Caco-2 (cell line): ENCODE data around the gene THRB. TPM values are rescaled to one million over a fixed set of nuclear protein-coding genes. Genes with fewer than 3 reads are reported as not detected.

Source experiments
- BruUV-seq: library from RNA; stranded (reverse); fragments of 400-500 nt; replicated peaks from 2 replicates; lab custom pipeline; 2021; lab: Mats Ljungman, UMichigan
- CTCF ChIA-PET: fragments of 300-600 bp; sonication (Branson Sonifier 250); formaldehyde crosslinking; loops from one replicate; lab custom pipeline; 2022; ENCODE audit warnings: antibody characterized with exemption; lab: Charles Lee
- POLR2A ChIA-PET: fragments of 300-600 bp; sonication (Branson Sonifier 250); formaldehyde crosslinking; loops from one replicate; lab custom pipeline; 2022; ENCODE audit warnings: antibody characterized with exemption; lab: Charles Lee
- DNase-seq, 2 experiments: peaks; one replicate each; pipeline versions ENCODE4 v3.0.0 to v3.0.0-alpha.2; 2020 to 2022
- H3K27me3 ChIP-seq: replicated peaks from 2 replicates; pipeline ENCODE4 v1.6.0; 2011; ENCODE audit warnings: low read length; ENCODE audit not compliant: control insufficient read depth, insufficient read depth
- H3K36me3 ChIP-seq: 2 replicates; pipeline ENCODE4 v1.5.1; 2011; ENCODE audit warnings: low read length; ENCODE audit not compliant: control insufficient read depth, insufficient read depth
- H3K4me1 ChIP-seq: fragments of 250-450 bp; sonication (Bioruptor Pico); 2 replicates; pipeline ENCODE4 v1.5.1; 2020; ENCODE audit warnings: mild to moderate bottlenecking
- H3K4me3 ChIP-seq: 2 replicates; pipeline ENCODE4 v1.5.1; 2011; ENCODE audit warnings: low read depth, mild to moderate bottlenecking, control low read depth, low read length
- H3K9me3 ChIP-seq: fragments of 250-450 bp; sonication (Bioruptor Pico); 2 replicates; pipeline ENCODE4 v1.5.1; 2020; ENCODE audit warnings: mild to moderate bottlenecking, moderate library complexity
- H3K27ac Mint-ChIP-seq: one replicate; pipeline ENCODE4 v1.8.0; 2022; ENCODE audit warnings: mixed read lengths; ENCODE audit not compliant: unreplicated experiment
- H3K27me3 Mint-ChIP-seq: one replicate; pipeline ENCODE4 v1.8.0; 2022; ENCODE audit warnings: mixed read lengths; ENCODE audit not compliant: insufficient read depth, unreplicated experiment
- H3K36me3 Mint-ChIP-seq: one replicate; pipeline ENCODE4 v1.8.0; 2022; ENCODE audit warnings: mild to moderate bottlenecking, mixed read lengths; ENCODE audit not compliant: insufficient read depth, unreplicated experiment
- H3K4me1 Mint-ChIP-seq: one replicate; pipeline ENCODE4 v1.8.0; 2022; ENCODE audit warnings: low read depth, mixed read lengths; ENCODE audit not compliant: unreplicated experiment
- H3K4me3 Mint-ChIP-seq: one replicate; pipeline ENCODE4 v1.8.0; 2022; ENCODE audit warnings: mild to moderate bottlenecking, moderate library complexity, mixed read lengths; ENCODE audit not compliant: unreplicated experiment
- H3K9me3 Mint-ChIP-seq: one replicate; pipeline ENCODE4 v1.8.0; 2022; ENCODE audit warnings: mixed read lengths; ENCODE audit not compliant: unreplicated experiment
- CTCF ChIP-seq, 2 experiments: fragments of 200-600 bp in 1 of 2; IDR thresholded peaks; 1 replicate in 1 of 2; 2 replicates in 1 of 2; pipeline versions ENCODE4 v1.5.1 to v1.8.0; 2011 to 2022; ENCODE audit warnings: antibody characterized with exemption in 1 of 2, control low read depth in 1 of 2, inconsistent platforms in 1 of 2, low read depth in 1 of 2, low read length in 1 of 2, mild to moderate bottlenecking in 1 of 2, moderate library complexity in 1 of 2; ENCODE audit not compliant: insufficient read depth in 1 of 2, severe bottlenecking in 1 of 2, unreplicated experiment in 1 of 2
- intact Hi-C: fragments of 100-400 bp; cut with micrococcal nuclease; formaldehyde crosslinking; loops from one replicate; pipeline ENCODE4 v1.10.0; 2022; ENCODE audit not compliant: unreplicated experiment
- total RNA-seq: library from RNA; stranded (reverse); gene quantifications from 2 replicates; pipeline ENCODE4 v1.2.3, GENCODE V29; 2022

THRB gene
- total RNA-seq, 1 experiment from 2014 or later, result 19.4 TPM

DNA sequence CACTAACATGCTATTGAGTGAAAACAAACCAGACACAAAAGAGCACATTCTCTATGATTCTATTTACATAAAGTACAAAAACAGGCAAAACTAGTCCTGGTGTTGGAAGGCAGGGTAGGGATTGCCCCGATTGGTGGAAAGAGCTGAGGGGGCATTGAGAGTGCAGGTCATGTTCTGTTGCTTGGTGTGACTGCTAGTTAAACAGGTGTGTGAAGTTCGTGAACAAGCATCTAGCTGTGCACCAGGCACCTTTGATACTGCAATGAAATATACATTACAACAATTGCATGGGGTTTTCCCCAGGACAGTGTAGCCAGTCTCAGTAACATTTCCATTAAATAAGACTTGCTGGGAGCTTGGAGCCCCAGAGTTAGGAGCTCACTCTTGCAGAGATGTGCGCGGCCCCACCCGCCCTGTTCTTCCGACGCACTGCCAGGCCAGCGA is 26.3 kb upstream of the THRB start:
- Histone ChIP-seq H3K36me3 (no peaks in the 10 kb centered on the region), H3K4me1 (peaks cover 41% of the 10 kb centered on the region), H3K27me3 (no peaks in the 10 kb centered on the region), H3K4me3 (peak overlapping the region; percentile 51), H3K9me3 (no peaks in the 10 kb centered on the region)
- ChIA-PET POLR2A (interaction anchor here (0.5 to 0.9 kb wide), 5 partner anchors 12 to 249 kb away, joined by 3 to 5 read pairs (median 5); no protein-coding TSS in a partner anchor), CTCF (interaction anchor here (0.7 to 1.7 kb wide), 3 partner anchors 25 to 163 kb away, joined by 3 to 7 read pairs (median 3); no protein-coding TSS in a partner anchor)
- Mint-ChIP-seq H3K4me1 (peaks cover 33% of the 10 kb centered on the region), H3K9me3 (no peaks in the 10 kb centered on the region), H3K27me3 (no peaks in the 10 kb centered on the region), H3K36me3 (no peaks in the 10 kb centered on the region), H3K27ac (no peak overlapping the region), H3K4me3 (peak overlapping the region; percentile 79)
- no TSS peak for BruUV-seq
- no peak for TF ChIP-seq CTCF (IDR thresholded peaks at IDR 0.05; ENCODE audit: insufficient read depth in 1 of 2, low read depth in 1 of 2, low read length in 1 of 2, severe bottlenecking in 1 of 2, unreplicated experiment in 1 of 2)
- intact Hi-C loops, result loop anchor here (2.0 to 5.0 kb wide), 2 partner anchors 120 to 161 kb away; no protein-coding TSS in a partner anchor
- DNase-seq, result peak in 1 of 2 experiments; percentile 32

DNA sequence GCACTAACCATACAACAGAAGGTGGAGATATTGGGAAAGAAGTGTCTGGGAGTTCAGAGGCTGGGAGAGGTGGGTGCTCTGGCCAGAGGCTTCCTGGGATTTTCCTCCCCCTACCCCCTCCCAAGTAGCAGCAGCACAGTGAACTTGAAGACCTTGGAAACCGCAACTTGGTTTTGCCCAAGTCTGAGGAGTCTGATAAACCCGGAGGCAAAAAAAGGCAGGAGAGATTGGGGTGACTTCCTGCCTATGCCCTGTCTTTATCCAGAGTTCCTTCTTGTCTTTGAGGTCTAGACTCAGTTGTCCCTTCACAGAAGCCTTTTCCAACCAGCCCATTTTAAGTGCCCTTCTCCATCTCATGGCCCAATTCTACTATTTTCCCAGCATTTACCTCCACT is 25.4 kb upstream of the THRB start:
- intact Hi-C loops, result loop anchor here (2.0 to 5.0 kb wide), 2 partner anchors 121 to 162 kb away; no protein-coding TSS in a partner anchor
- Histone ChIP-seq H3K9me3 (no peaks in the 10 kb centered on the region), H3K4me1 (peaks cover 41% of the 10 kb centered on the region), H3K4me3 (no peak overlapping the region), H3K36me3 (no peaks in the 10 kb centered on the region), H3K27me3 (no peaks in the 10 kb centered on the region)
- BruUV-seq, result no TSS peak
- no peak for TF ChIP-seq CTCF (IDR thresholded peaks at IDR 0.05; ENCODE audit: insufficient read depth in 1 of 2, low read depth in 1 of 2, low read length in 1 of 2, severe bottlenecking in 1 of 2, unreplicated experiment in 1 of 2)
- no peaks in the 10 kb centered on the region for H3K27me3 Mint-ChIP-seq
- no peaks in the 10 kb centered on the region for H3K36me3 Mint-ChIP-seq
- H3K9me3 Mint-ChIP-seq, result no peaks in the 10 kb centered on the region
- DNase-seq, result no peak
- H3K4me3 Mint-ChIP-seq, result peak overlapping the region; percentile 79
- ChIA-PET CTCF (interaction anchor here (1.7 kb wide), 1 partner anchor 24 kb away, joined by 7 read pairs; no protein-coding TSS in a partner anchor), POLR2A (no interaction called here)
- H3K27ac Mint-ChIP-seq, result no peak overlapping the region
- H3K4me1 Mint-ChIP-seq, result peaks cover 33% of the 10 kb centered on the region

- H3K27ac Mint-ChIP-seq, result no peak overlapping the region
- Histone ChIP-seq H3K36me3 (no peaks in the 10 kb centered on the region), H3K9me3 (no peaks in the 10 kb centered on the region), H3K27me3 (no peaks in the 10 kb centered on the region), H3K4me1 (peaks cover 36% of the 10 kb centered on the region), H3K4me3 (no peak overlapping the region)
- no peaks in the 10 kb centered on the region for H3K9me3 Mint-ChIP-seq
- intact Hi-C loops, result loop anchor here (2.0 to 5.0 kb wide), 2 partner anchors 121 to 163 kb away; no protein-coding TSS in a partner anchor
- CTCF ChIA-PET, result no interaction called here
- DNase-seq, result no peak
- H3K36me3 Mint-ChIP-seq, result no peaks in the 10 kb centered on the region
- no peaks in the 10 kb centered on the region for H3K27me3 Mint-ChIP-seq
- H3K4me1 Mint-ChIP-seq, result peaks cover 32% of the 10 kb centered on the region
- POLR2A ChIA-PET, result no interaction called here
- no TSS peak for BruUV-seq
- no peak for TF ChIP-seq CTCF (IDR thresholded peaks at IDR 0.05; ENCODE audit: insufficient read depth in 1 of 2, low read depth in 1 of 2, low read length in 1 of 2, severe bottlenecking in 1 of 2, unreplicated experiment in 1 of 2)
- H3K4me3 Mint-ChIP-seq, result peak overlapping the region; percentile 79
These were observed 24.9 kb upstream of the THRB start for GRCh38 chr3:24519368-24520100.
